ENCODE measurements around the gene MAGOHB.
"Not testable (repeated sequence)": the region's sequence is repeated elsewhere in the genome, so short reads cannot be mapped to it uniquely, and the experiment has no call there.

The MAGOHB gene

GRCh38 chr12:10611258-10611657 lies 2.2 kb downstream of the MAGOHB start:
- DNase-seq = not testable (repeated sequence)

DNA sequence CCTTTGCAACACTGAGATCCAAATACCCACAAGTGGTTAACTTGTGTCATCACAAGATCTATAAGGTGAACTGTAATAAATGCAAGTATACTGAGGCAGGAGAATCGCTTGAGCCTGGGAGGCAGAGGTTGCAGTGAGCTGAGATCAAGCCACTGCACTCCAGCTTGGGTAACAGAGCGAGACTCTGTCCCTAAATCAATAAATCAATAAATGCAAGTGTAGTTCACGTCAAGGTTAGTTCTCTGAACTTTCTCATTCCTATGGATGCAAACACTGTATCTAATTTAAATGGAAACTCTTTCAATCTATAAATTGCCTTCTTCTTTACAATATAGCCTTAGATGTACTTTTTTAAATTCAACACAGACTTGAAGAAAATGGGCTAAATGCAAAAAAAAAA lies 3.2 kb downstream of the MAGOHB start:
- no peak for DNase-seq

DNA sequence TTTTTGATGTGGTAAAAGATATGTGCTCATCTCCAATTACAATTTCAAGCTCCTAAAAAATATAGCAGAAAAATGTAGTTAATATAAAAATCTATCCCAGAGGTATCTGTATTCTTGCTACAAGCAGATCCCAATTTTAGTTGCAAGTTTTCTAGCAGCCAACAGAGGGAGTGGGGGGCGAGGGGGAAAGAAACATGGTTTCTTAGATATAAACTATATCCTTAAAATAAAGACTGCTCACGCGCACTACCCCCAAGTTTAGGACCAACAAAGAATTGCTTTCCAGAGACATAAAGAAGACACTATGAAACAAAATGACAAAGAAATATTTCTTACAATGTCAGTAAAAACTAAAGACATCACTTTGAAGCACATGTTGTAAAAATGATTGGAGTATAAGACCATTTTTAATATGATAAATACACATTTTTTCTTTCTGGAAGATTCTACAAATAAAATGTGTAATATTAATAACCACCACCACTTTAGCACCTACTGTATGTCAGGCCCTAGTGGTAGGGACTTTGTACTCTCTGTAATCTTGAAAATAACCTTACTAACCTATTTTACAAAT lies 5.4 kb downstream of the MAGOHB start:
- no peak for DNase-seq

- no peak for DNase-seq
Observed at GRCh38 chr12:10601860-10602259, 11.5 kb downstream of the MAGOHB start.

GRCh38 chr12:10600988-10601387 lies 12.4 kb downstream of the MAGOHB start:
- DNase-seq = no peak

DNA sequence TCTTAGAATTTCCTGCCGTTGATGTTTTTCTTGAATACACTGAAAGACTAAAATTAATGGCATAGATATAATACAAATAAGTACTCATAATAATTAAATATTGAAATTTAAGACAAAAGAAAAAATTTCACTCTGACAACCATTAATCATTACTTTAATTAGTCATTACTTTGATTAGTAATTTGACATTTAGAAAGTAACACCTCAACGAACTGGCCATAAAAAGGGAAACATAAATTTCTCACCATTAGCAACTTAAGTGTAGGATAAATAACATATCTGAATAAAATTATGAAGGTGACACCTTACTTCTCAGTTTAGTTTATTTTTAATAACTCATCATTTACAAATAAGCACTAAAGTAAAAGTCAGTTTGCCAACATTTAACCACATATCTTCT lies 17.5 kb downstream of the MAGOHB start:
- no peak for DNase-seq

DNA sequence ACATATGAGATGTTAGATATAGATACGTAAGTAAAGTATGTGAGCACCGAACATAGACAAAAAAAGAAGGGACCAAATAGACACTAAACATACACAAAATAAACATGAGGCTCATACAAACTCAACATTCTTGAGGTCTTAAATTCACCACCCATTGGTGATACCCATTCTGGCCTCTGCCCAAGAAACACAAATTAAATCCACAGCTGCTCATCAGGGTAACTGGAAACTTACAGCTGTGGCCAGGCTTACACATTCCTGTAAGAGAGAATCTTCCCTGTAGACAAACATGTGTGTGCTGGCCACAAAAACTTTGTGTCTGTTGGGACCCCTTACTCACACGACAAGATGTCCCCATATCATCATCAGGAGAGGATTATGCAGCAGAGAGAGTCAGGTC lies 22.4 kb downstream of the MAGOHB start:
- no peak for DNase-seq

DNA sequence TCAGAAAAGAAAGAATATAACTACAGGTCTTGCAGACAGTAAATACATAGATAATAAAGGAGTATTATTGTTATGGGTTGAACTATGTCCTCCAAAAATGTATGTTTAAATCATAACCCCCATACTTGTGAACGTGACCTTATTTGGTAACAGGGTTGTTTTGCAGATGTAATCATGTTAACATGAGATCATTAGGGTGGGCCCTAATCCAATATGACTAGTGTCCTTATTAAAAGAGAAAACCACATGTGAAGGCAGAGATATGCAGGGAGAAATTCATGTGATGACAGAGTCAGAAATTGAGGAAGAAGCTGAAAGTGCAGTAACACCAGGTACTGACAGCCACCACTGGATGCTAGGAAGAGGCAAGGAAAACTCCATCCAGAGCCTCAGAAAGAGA lies 29.0 kb downstream of the MAGOHB start:
- DNase-seq = no peak

DNA sequence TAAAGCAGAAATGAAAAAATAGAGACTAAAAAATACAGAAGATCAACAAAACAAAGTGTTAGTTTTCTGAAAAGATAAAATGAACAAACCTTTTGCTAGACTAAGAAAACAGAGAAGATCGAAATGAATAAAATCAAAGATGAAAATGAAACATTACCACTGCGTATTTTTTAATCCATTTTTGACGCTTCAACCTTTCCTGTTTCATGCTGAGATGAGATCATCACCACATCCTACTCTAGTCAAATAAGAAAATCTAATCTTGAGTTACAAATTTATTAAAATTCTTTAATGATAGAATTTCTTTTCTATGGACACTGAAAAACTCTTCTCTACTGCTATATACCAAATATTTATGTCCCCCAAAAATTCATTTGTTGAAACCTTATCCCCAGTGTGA lies 30.7 kb downstream of the MAGOHB start:
- DNase-seq = no peak

GRCh38 chr12:10582133-10582532 lies 31.3 kb downstream of the MAGOHB start:
- not testable (repeated sequence) for DNase-seq

- DNase-seq = no peak
Observed at GRCh38 chr12:10574307-10574706, 39.1 kb downstream of the MAGOHB start.

DNA sequence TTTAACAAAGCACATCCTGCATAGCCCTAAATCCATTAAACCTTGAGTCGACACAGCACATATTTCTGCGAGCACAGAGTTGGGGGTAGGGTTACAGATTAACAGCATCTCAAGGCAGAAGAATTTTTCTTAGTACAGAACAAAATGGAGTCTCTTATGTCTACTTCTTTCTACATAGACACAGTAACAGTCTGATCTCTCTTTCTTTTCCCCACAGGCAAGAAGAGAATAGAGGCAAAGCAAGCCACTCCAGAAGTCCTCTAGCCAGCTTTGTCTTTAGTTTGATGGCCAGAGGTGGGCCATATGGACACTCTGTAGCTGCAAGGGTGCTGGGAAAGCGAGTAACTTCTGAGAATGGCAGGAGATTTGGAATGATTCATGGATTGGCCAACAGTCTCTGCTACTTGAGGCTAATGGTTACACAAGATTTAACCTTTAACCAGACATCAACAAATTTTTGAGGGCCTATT lies 41.4 kb downstream of the MAGOHB start:
- DNase-seq = not testable (repeated sequence)

GRCh38 chr12:10571141-10571540 lies 42.3 kb downstream of the MAGOHB start:
- no peak for DNase-seq

- DNase-seq = no peak
Observed at GRCh38 chr12:10567813-10568212, 45.6 kb downstream of the MAGOHB start.

DNA sequence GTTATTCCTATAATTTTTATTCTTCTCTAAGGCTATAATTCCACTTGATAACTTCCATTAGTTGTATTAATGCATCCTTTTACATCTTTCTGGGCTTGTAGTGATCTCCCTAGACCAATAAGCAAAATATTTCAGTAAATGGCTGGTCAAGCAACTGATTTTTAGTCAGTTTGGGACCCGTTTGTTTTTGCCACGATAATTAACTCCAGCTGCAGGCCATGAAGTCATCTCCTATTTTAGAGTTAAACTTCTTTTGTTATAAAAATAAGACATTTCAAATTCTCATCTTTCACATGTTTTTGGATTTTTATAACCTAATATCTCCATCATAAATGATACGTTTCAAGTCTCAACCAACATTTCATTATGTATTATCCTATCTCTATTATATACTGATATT lies 49.4 kb downstream of the MAGOHB start:
- DNase-seq = no peak

DNA sequence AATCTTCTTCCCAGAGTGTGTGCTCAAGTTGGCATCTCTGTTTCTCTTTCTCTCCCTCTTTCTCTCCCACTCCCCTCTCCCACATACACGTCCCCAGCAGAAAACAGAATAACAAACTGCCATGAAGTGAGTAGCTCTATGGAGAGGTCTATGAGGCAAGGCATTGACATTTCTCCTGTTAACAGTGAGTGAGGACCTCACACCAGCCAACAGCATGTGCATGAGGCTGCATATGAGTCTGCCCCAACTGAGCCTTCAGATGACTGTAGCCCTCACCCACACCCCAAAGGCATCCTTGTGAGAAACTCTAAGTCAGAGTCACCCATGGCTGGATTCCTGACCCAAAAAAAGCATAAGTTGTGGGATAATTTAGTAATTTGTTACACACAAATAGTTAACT lies 50.4 kb downstream of the MAGOHB start:
- no peak for DNase-seq

GRCh38 chr12:10562306-10562933 lies 51.0 kb downstream of the MAGOHB start:
- no peak for DNase-seq

- no peak for DNase-seq
Observed at GRCh38 chr12:10559244-10559643, 54.2 kb downstream of the MAGOHB start.

DNA sequence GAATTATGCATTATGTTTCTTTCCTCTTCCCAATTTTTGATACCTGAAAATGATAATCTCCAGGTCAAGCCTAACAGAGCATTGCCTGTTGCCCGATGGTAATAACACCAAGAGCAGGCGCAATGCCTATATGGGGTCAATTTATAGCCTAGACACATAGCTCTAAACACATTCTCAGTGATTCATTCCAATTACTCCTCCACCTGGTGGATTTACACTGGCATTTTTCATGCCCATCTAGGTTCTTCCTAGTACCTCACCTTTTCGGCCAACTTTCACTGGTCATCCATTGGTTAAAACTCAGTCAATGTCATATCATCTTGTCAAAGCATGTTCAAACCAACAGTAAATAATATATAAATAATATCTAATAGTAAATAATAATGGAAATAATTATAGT lies 54.6 kb downstream of the MAGOHB start:
- DNase-seq = no peak

GRCh38 chr12:10558301-10558700 lies 55.1 kb downstream of the MAGOHB start:
- no peak for DNase-seq

- no peak for DNase-seq
Observed at GRCh38 chr12:10557766-10558165, 55.6 kb downstream of the MAGOHB start.

- DNase-seq = no peak
Observed at GRCh38 chr12:10557329-10557728, 56.1 kb downstream of the MAGOHB start.

- no peak for DNase-seq
Observed at GRCh38 chr12:10554756-10555481, 58.5 kb downstream of the MAGOHB start.

DNA sequence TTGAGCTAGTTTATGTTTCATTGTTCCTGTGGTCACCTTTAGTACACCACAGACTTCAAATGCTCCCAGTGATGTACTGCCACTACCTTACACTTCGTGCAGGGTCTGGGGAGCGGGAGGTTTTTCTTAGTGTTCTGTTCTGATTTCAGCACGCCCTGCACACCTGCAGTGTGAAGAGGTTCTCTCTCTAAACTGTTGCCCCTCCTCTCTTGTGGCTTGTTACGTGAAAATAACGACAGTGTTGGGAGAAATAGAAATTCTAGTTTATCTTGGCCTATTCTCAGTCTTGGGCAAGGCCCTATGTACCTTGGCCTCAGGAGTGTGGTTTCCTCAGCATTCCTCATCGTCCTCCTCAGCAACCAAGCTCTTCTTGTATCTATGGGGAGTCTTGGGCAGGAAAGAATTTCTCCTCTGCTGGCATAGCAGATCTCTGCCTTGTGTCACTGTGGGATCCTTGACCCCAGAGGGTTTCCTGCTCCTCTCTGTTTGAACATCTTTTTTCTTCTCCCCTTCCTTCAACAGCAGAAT lies 59.1 kb downstream of the MAGOHB start:
- DNase-seq = no peak
